Measurements from ENCODE around the gene PSMB8. TPM values are rescaled to one million over a fixed set of nuclear protein-coding genes. Genes with fewer than 3 reads are reported as not detected.
"Not testable (repeated sequence)": the region's sequence is repeated elsewhere in the genome, so short reads cannot be mapped to it uniquely, and the experiment has no call there.

PSMB8 gene
- total RNA-seq, 2 donors from 2014 or later: 286 to 344 TPM

DNA sequence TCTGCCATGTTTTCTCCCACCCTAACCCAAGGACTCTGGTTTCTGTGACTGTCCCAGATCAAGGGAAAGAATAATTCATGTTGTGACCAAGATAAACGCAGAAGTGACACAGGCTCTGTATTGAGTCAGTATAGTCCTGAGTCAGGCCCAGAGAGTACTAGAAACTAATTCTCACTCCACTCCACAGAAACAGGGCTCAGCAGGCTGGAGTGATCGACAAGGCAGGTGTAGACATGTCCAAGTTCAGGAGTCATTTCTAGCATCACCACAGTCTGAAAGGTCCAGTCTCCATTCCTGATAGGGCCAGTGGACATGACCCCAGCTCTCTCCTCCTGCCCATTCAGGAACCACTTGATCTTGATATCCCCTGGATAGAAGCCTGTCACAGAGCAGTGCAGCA lies 29.7 kb downstream of the PSMB8 start:
- no peaks in the 10 kb centered on the region for H3K4me1 Mint-ChIP-seq
- no peaks in the 10 kb centered on the region for H3K27me3 Mint-ChIP-seq
- H3K9me3 Mint-ChIP-seq: no peaks in the 10 kb centered on the region
- H3K4me3 Mint-ChIP-seq: no peak overlapping the region
- ATAC-seq (replicated peaks): peak; percentile 68
- peak overlapping the region; percentile 49 for H3K27ac Mint-ChIP-seq
- H3K36me3 Mint-ChIP-seq (ENCODE audit: low read depth): peaks cover 5% of the 10 kb centered on the region

DNA sequence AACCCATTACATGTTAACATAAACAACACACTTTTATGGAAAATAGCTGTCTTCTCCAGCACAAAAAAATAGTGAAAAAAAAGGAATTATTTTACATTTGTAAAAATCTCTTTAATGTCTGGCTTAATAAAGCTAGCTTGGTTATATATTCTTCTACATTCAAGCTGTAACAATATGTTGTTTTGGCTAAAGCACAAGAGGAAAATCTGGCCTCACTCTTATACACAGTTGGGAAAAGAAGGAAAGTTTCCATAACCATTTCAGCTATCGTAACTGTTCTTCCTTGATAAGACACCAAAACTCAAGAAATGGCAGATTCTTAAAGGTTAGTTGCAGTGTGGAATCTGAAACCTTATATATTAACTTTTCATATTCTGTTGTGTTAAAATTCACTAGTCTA lies 34.7 kb downstream of the PSMB8 start:
- H3K4me1 Mint-ChIP-seq: no peaks in the 10 kb centered on the region
- H3K27me3 Mint-ChIP-seq: peaks cover 25% of the 10 kb centered on the region
- no peaks in the 10 kb centered on the region for H3K9me3 Mint-ChIP-seq
- peaks cover under 1% of the 10 kb centered on the region for H3K36me3 Mint-ChIP-seq (ENCODE audit: low read depth)
- no peak overlapping the region for H3K27ac Mint-ChIP-seq
- ATAC-seq (replicated peaks): no peak
- H3K4me3 Mint-ChIP-seq: no peak overlapping the region

DNA sequence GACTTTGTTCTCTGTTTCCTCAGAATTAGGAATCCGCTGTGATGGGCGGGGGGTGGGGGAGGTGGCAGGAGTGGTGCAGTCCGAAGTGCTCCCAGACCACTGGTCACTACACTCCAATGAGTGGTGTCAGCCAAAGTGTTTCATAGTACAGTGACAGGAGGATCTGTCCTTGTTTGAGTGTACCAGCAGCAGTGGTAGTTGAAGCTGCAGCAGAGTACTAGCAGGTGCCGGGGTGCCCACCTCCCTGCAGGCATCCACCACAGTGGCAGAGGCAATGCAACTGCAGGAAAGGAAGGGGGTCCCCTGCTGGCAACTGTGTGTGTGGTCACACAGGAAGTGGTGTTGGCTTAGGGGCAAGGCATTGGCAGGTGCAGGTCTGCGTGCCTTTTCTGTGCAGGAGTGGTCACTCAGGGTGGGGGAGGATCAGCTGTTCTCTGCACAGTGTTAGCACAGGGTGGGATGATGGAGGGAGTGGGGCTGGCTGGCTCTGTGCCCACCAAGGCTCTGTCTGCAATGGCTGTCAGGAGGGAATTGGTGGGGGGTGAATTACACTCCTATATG lies 36.7 kb downstream of the PSMB8 start:
- Mint-ChIP-seq H3K4me1 (no peaks in the 10 kb centered on the region), H3K27ac (no peak overlapping the region), H3K9me3 (no peaks in the 10 kb centered on the region), H3K27me3 (peaks cover 41% of the 10 kb centered on the region), H3K36me3 (ENCODE audit: low read depth) (no peaks in the 10 kb centered on the region), H3K4me3 (no peak overlapping the region)
- ATAC-seq (replicated peaks): no peak

DNA sequence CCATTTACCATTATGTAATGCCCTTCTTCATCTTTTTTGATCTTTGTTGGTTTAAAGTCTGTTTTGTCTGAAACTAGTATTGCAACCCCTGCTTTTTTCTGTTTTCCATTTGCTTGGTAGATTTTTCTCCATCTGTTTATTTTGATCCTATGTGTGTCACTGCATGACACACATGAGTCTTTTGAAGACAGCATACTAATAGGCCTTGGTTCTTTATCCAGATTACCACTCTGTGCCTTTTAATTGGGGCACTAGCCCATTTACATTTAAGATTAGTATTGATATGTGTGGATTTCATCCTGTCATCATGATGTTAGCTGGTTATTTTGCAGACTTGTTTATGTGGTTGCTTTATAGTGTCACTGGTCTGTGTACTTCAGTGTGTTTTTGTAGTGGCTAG lies 38.4 kb downstream of the PSMB8 start:
- not testable (repeated sequence) for H3K27ac Mint-ChIP-seq; H3K36me3 Mint-ChIP-seq (ENCODE audit: low read depth); ATAC-seq (replicated peaks)

DNA sequence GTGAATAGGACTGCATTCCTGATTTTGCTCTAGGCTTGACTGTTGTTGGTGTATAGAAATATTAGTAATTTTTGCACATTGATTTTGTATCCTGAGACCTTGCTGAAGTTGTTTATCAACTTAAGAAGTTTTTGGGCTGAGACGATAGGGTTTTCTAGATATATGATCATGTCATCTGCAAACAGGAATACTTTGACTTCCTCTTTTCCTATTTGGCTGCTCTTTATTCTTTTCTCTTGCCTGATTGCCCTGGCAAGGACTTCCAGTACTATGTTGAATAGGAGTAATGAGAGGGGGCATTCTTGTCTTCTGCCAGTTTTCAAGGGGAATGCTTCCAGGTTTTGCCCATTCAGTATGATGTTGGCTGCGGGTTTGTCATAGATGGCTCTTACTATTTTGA lies 40.4 kb downstream of the PSMB8 start:
- no peak overlapping the region for H3K27ac Mint-ChIP-seq
- H3K4me3 Mint-ChIP-seq: no peak overlapping the region
- peaks cover 5% of the 10 kb centered on the region for H3K9me3 Mint-ChIP-seq
- H3K27me3 Mint-ChIP-seq: peaks cover 59% of the 10 kb centered on the region
- H3K36me3 Mint-ChIP-seq (ENCODE audit: low read depth): no peaks in the 10 kb centered on the region
- ATAC-seq (replicated peaks): no peak
- H3K4me1 Mint-ChIP-seq: no peaks in the 10 kb centered on the region

More for the DNA sequence above, 38.4 kb downstream of the PSMB8 start:
- H3K4me3 Mint-ChIP-seq, H3K9me3 Mint-ChIP-seq, H3K4me1 Mint-ChIP-seq: not testable (repeated sequence)
- H3K27me3 Mint-ChIP-seq: peaks cover 52% of the 10 kb centered on the region

DNA sequence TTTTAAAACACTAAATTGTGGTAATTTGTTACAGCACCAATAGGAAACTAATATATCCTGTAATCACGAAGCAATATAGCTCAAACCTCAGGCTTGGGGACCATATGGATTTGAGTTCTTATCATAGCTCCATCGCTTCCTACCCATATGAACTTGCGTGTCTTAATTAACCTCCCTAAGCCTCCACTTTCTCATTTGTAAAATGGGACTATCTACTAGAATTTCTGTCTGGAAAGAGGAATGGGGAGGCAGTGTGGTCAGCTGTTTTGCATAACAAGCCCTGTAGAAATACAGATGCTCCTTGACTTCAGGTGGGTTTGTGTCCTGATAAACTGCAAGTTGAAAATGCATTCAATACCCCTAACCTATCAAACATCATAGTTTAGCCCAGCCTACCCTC lies 44.1 kb downstream of the PSMB8 start:
- Mint-ChIP-seq H3K27ac (no peak overlapping the region), H3K4me1 (no peaks in the 10 kb centered on the region), H3K4me3 (no peak overlapping the region), H3K9me3 (peaks cover 6% of the 10 kb centered on the region), H3K27me3 (peaks cover 52% of the 10 kb centered on the region), H3K36me3 (ENCODE audit: low read depth) (no peaks in the 10 kb centered on the region)
- no peak for ATAC-seq (replicated peaks)

DNA sequence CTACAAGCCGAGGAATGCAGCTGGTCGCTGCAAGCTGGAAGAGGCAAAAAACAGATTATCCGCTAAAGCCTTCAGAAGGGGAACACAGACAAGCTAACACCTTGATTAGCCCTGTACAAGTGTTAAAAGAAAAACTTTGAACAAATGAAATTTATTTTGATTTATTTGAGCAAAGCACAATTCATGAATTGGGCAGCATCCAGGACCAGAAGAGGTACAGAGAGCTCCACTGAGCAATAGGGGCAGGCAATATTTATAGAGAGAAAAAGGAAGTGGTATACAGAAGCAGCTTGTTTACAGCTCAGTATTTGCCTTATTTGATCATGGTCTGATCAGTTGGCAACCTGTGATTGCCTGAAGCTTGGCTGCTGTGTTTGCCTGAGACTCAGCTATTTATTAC lies 44.7 kb downstream of the PSMB8 start:
- H3K36me3 Mint-ChIP-seq (ENCODE audit: low read depth): no peaks in the 10 kb centered on the region
- peaks cover 52% of the 10 kb centered on the region for H3K27me3 Mint-ChIP-seq
- H3K4me3 Mint-ChIP-seq: no peak overlapping the region
- H3K9me3 Mint-ChIP-seq: peaks cover 6% of the 10 kb centered on the region
- H3K27ac Mint-ChIP-seq: no peak overlapping the region
- no peak for ATAC-seq (replicated peaks)
- no peaks in the 10 kb centered on the region for H3K4me1 Mint-ChIP-seq

DNA sequence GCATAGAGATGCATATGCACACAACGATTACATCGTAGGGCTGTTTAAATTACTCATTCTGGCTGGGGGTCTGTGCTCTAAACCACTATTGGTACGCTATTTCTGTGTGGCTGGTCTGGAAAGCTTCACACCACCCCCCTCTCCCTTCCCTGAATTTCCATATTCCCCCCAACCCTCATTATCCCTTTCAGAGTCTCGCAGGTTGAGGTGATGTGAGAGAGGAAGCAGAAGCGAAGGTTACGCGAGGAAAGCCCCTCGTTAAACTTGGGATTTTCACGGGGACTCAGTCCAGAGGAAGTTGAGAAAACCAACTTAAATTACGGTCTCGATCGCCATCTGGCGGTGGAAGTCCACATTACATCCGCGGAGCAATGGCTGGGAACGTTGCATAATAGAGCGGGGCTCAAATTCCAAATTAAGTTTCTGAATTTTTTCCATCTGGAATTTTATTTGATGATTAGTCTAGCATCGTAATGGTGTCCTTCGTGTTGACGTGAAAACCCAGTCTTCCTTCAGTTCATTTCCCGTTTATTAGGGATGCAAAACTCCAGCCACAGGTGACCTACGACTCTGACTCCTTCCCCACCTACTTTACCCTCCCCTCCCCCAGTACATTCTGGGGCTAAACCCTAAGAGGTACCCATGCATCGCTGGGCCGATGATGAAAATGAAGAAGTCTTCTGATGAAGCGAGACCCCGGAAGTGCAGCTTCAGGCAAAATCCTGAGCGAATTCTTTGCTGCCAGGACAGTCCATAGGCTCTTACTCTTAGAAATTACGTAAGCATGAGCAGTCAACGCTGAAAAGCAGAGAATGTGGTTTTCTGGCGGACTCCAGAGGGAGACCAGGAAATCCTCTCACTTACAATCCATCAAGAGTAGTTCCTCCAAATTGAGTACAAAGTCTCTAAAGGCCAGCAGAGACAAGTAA lies 46.7 kb downstream of the PSMB8 start:
- H3K27me3 Mint-ChIP-seq: peaks cover 50% of the 10 kb centered on the region
- ATAC-seq (replicated peaks): peak; percentile 62
- H3K4me3 Mint-ChIP-seq: peak overlapping the region; percentile 38
- H3K9me3 Mint-ChIP-seq: peaks cover 6% of the 10 kb centered on the region
- no peaks in the 10 kb centered on the region for H3K4me1 Mint-ChIP-seq
- no peak overlapping the region for H3K27ac Mint-ChIP-seq
- H3K36me3 Mint-ChIP-seq (ENCODE audit: low read depth): no peaks in the 10 kb centered on the region

DNA sequence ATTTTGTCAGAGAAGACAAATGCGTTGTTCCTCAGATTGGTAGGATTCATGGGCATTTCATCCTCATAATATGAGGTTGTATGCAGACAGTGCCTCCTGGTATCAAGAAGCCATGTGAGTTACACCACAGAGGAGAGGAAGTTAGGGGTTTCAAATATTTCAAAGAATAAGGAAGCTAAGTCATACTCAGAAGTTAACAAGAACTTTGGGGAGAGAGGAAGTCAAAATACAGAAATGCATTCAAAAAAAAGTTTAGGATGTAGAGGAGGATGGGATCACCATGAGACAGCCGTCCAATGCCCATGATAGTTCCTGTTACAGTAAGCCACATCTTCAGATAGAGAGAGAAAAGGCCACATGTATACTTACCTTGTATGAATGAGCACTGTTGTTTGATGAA lies 49.3 kb downstream of the PSMB8 start:
- H3K4me1 Mint-ChIP-seq: no peaks in the 10 kb centered on the region

DNA sequence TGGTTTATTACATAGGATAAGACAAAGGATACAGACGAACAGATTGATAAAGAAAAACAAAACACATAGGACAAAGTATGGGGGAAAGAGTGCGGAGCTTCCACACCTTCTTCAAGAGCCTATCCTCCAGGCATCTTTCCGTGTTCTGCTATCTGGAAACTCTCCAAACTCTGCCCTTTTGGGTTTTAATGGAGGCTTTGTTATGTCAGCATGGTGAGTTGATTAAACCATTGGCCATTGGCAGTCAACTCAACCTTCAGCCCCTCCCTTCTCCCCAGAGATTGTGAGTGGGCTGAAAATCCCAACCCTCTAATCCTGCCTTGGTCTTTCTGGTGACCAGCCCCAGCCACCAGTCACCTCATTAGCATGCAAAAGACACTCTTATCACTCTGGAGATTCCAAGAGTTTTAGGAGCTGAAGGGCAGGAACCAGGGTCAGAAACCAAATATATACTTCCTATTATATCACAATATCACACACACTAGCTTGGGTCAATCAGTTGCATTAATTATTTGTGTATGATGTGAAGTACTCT lies 50.9 kb downstream of the PSMB8 start:
- Mint-ChIP-seq H3K9me3 (no peaks in the 10 kb centered on the region), H3K4me3 (no peak overlapping the region), H3K36me3 (ENCODE audit: low read depth) (no peaks in the 10 kb centered on the region), H3K27me3 (peaks cover 51% of the 10 kb centered on the region), H3K27ac (no peak overlapping the region), H3K4me1 (no peaks in the 10 kb centered on the region)
- ATAC-seq (replicated peaks): no peak

More for the DNA sequence above, 49.3 kb downstream of the PSMB8 start:
- no peaks in the 10 kb centered on the region for H3K36me3 Mint-ChIP-seq (ENCODE audit: low read depth)
- no peak for ATAC-seq (replicated peaks)
- peaks cover 6% of the 10 kb centered on the region for H3K9me3 Mint-ChIP-seq
- H3K4me3 Mint-ChIP-seq: no peak overlapping the region
- H3K27ac Mint-ChIP-seq: no peak overlapping the region
- peaks cover 53% of the 10 kb centered on the region for H3K27me3 Mint-ChIP-seq

Other genes starting within 250 kb of the PSMB8 start
- 10 to 100 TPM in 1 of 2 donors, 1 to 10 TPM in 1; 1.1 to 11.6 TPM for gene HLA-DQA1, start 206.6 kb downstream of the PSMB8 start, total RNA-seq
- gene HLA-DQB1, start 177.4 kb downstream of the PSMB8 start, total RNA-seq: 10 to 100 TPM in 1 of 2 donors, 1 to 10 TPM in 1; 3.4 to 25.5 TPM
- under 1 TPM; 0.17 to 0.77 TPM for gene HLA-DQA2, start 102.7 kb downstream of the PSMB8 start, total RNA-seq
- gene HLA-DQB2, start 80.5 kb downstream of the PSMB8 start, total RNA-seq: 1 to 10 TPM; 1.5 to 2.0 TPM
- 1 to 10 TPM; 2.8 to 4.2 TPM for gene HLA-DOB, start 27.0 kb downstream of the PSMB8 start, total RNA-seq
- gene TAP2, start 5.3 kb downstream of the PSMB8 start, total RNA-seq: 100 to 1,000 TPM in 1 of 2 donors, 10 to 100 TPM in 1; 94.0 to 169 TPM
- 100 to 1,000 TPM; 302 to 387 TPM for gene TAP1, start 9.7 kb upstream of the PSMB8 start, total RNA-seq
- 100 to 1,000 TPM; 203 to 215 TPM for gene PSMB9, start 10.1 kb upstream of the PSMB8 start, total RNA-seq
- 10 to 100 TPM in 1 of 2 donors, 1 to 10 TPM in 1; 2.7 to 17.7 TPM for gene HLA-DMB, start 97.0 kb upstream of the PSMB8 start, total RNA-seq
- gene HLA-DMA, start 109.0 kb upstream of the PSMB8 start, total RNA-seq: 10 to 100 TPM; 22.4 to 53.8 TPM
- gene BRD2, start 124.5 kb upstream of the PSMB8 start, total RNA-seq: 100 to 1,000 TPM; 229 to 281 TPM
- 1 to 10 TPM in 1 of 2 donors, under 1 TPM in 1; 0.56 to 7.8 TPM for gene HLA-DOA, start 165.5 kb upstream of the PSMB8 start, total RNA-seq
- gene HLA-DPA1, start 229.6 kb upstream of the PSMB8 start, total RNA-seq: 100 to 1,000 TPM in 1 of 2 donors, 10 to 100 TPM in 1; 40.5 to 136 TPM
- gene HLA-DPB1, start 231.9 kb upstream of the PSMB8 start, total RNA-seq: 10 to 100 TPM; 21.4 to 69.1 TPM